ENCODE data around the gene CLDN3. TPM values are rescaled to one million over a fixed set of nuclear protein-coding genes. Genes with fewer than 3 reads are reported as not detected.

The CLDN3 gene
- total and polyA plus RNA-seq, 2 donors (not counting 1 experiment from before 2014, with no cell fraction given): not detected

GRCh38 chr7:73740212-73740611, 29.9 kb downstream of the CLDN3 start:
- DNase-seq (no peak), ATAC-seq (ENCODE audit: low read depth) (no peak)
- no peak overlapping the region for H3K27ac ChIP-seq (ENCODE audit: low read length in 2 of 2)
- H3K9me3 Mint-ChIP-seq (ENCODE audit: insufficient read depth): no peaks in the 10 kb centered on the region
- ChIA-PET POLR2A (interaction anchor here (0.7 kb wide), 1 partner anchor 1245 kb away, joined by 3 read pairs; no protein-coding TSS in a partner anchor), CTCF (interaction anchor here (1.0 to 2.3 kb wide), 3 partner anchors 21 to 130 kb away, joined by 4 to 5 read pairs (median 5); partner anchors contain the start of gene STX1A)
- H3K36me3 ChIP-seq (replicated peaks in 1 of 2; ENCODE audit: control extremely low read depth in 1 of 2, control insufficient read depth in 1 of 2, extremely low read depth in 1 of 2, insufficient read depth in 2 of 2, low read length in 1 of 2): peaks cover 0 to 7% of the 10 kb centered on the region in 2 experiments
- no peak overlapping the region for H2AFZ ChIP-seq (ENCODE audit: insufficient read depth, low read depth, low read length, poor library complexity, severe bottlenecking)
- no peak overlapping the region for H3K27ac Mint-ChIP-seq
- H3K4me1 Mint-ChIP-seq: peaks cover 7% of the 10 kb centered on the region
- H3K4me3 ChIP-seq (ENCODE audit: control extremely low read depth in 1 of 5, extremely low read depth in 1 of 5, insufficient read depth in 1 of 5, low read depth in 2 of 5, low read length in 4 of 5): no peak overlapping the region
- TF ChIP-seq EZH2 (IDR thresholded peaks at IDR 0.05; ENCODE audit: borderline replicate concordance, insufficient read depth, low read depth, low read length, poor library complexity, severe bottlenecking) (no peak), CTCF (IDR thresholded peaks at IDR 0.05) (no peak)
- 100% methylated on average over 4 of the region's 7 CpGs for WGBS (ENCODE audit: insufficient coverage)
- H3K27me3 ChIP-seq (replicated peaks in 1 of 4; ENCODE audit: control extremely low read depth in 1 of 4, control insufficient read depth in 3 of 4, insufficient read depth in 4 of 4, low read length in 3 of 4): peaks cover 0 to 4% (median 0%) of the 10 kb centered on the region in 4 experiments
- H3K4me1 ChIP-seq (ENCODE audit: control insufficient read depth in 2 of 2, insufficient read depth in 2 of 2, low read length in 2 of 2): peaks cover 4 to 11% of the 10 kb centered on the region in 2 donors
- no peak overlapping the region for H3K4me2 ChIP-seq (replicated peaks; ENCODE audit: low read depth, low read length, poor library complexity, severe bottlenecking)
- H3K4me3 Mint-ChIP-seq: peak overlapping the region; percentile 50
- no peak overlapping the region for H3K9ac ChIP-seq (ENCODE audit: low read length)
- no peaks in the 10 kb centered on the region for H3K27me3 Mint-ChIP-seq
- intact Hi-C loops (cut with micrococcal nuclease): no loop called here
- peaks cover 4% of the 10 kb centered on the region for H3K79me2 ChIP-seq (ENCODE audit: control insufficient read depth, insufficient read depth, low read length)
- no peaks in the 10 kb centered on the region for H3K9me3 ChIP-seq (ENCODE audit: control extremely low read depth in 1 of 3, control insufficient read depth in 2 of 3, insufficient read depth in 1 of 3, low read length in 2 of 3)
- peaks cover 8% of the 10 kb centered on the region for H4K20me1 ChIP-seq (ENCODE audit: control insufficient read depth, insufficient read depth, low read length, poor library complexity, severe bottlenecking)

GRCh38 chr7:73739387-73739767, 30.7 kb downstream of the CLDN3 start:
- Histone ChIP-seq H3K4me2 (replicated peaks; ENCODE audit: low read depth, low read length, poor library complexity, severe bottlenecking) (peak overlapping the region; percentile 95), H3K27ac (ENCODE audit: low read length in 2 of 2) (peak overlapping the region; percentile 79 to 93), H3K4me3 (ENCODE audit: control extremely low read depth in 1 of 5, extremely low read depth in 1 of 5, insufficient read depth in 1 of 5, low read depth in 2 of 5, low read length in 4 of 5) (peak overlapping the region; percentile 41 to 94 (median 91)), H2AFZ (ENCODE audit: insufficient read depth, low read depth, low read length, poor library complexity, severe bottlenecking) (peak overlapping the region; percentile 92), H3K4me1 (ENCODE audit: control insufficient read depth in 2 of 2, insufficient read depth in 2 of 2, low read length in 2 of 2) (peaks cover 4 to 18% of the 10 kb centered on the region in 2 donors), H3K36me3 (replicated peaks in 1 of 2; ENCODE audit: control extremely low read depth in 1 of 2, control insufficient read depth in 1 of 2, extremely low read depth in 1 of 2, insufficient read depth in 2 of 2, low read length in 1 of 2) (peaks cover 0 to 7% of the 10 kb centered on the region in 2 experiments), H3K9ac (ENCODE audit: low read length) (peak overlapping the region; percentile 94), H3K27me3 (replicated peaks in 1 of 4; ENCODE audit: control extremely low read depth in 1 of 4, control insufficient read depth in 3 of 4, insufficient read depth in 4 of 4, low read length in 3 of 4) (peaks cover 0 to 4% (median 0%) of the 10 kb centered on the region in 4 experiments), H3K79me2 (ENCODE audit: control insufficient read depth, insufficient read depth, low read length) (peaks cover 4% of the 10 kb centered on the region), H4K20me1 (ENCODE audit: control insufficient read depth, insufficient read depth, low read length, poor library complexity, severe bottlenecking) (peaks cover 8% of the 10 kb centered on the region), H3K9me3 (ENCODE audit: control extremely low read depth in 1 of 3, control insufficient read depth in 2 of 3, insufficient read depth in 1 of 3, low read length in 2 of 3) (peaks cover 0 to 6% (median 0%) of the 10 kb centered on the region in 3 donors)
- POLR2A ChIA-PET: interaction anchor here (1.0 kb wide), 1 partner anchor 72 kb away, joined by 8 read pairs; the partner anchor contains the start of gene VPS37D
- Mint-ChIP-seq H3K9me3 (ENCODE audit: insufficient read depth) (no peaks in the 10 kb centered on the region), H3K27ac (peak overlapping the region; percentile 85), H3K4me3 (peak overlapping the region; percentile 91), H3K4me1 (peaks cover 11% of the 10 kb centered on the region), H3K27me3 (no peaks in the 10 kb centered on the region)
- CTCF ChIA-PET: interaction anchor here (0.5 to 2.3 kb wide), 5 partner anchors 20 to 191 kb away, joined by 3 to 6 read pairs (median 5); partner anchors contain the start of gene STX1A
- ATAC-seq (ENCODE audit: low read depth) (no peak), DNase-seq (no peak)
- TF ChIP-seq EZH2 (IDR thresholded peaks at IDR 0.05; ENCODE audit: borderline replicate concordance, insufficient read depth, low read depth, low read length, poor library complexity, severe bottlenecking): no peak
- no peak for TF ChIP-seq CTCF (IDR thresholded peaks at IDR 0.05)
- 67% methylated on average over 12 of the region's 13 CpGs for WGBS (ENCODE audit: insufficient coverage)
- intact Hi-C loops (cut with micrococcal nuclease): loop anchor here (1.0 to 10.0 kb wide), 4 partner anchors 103 to 433 kb away; partner anchors contain the start of genes EIF4H, LIMK1 and METTL27

Measured in B cell (primary cell).